Measurements from ENCODE around the gene ZNF593OS.

ZNF593OS gene

DNA sequence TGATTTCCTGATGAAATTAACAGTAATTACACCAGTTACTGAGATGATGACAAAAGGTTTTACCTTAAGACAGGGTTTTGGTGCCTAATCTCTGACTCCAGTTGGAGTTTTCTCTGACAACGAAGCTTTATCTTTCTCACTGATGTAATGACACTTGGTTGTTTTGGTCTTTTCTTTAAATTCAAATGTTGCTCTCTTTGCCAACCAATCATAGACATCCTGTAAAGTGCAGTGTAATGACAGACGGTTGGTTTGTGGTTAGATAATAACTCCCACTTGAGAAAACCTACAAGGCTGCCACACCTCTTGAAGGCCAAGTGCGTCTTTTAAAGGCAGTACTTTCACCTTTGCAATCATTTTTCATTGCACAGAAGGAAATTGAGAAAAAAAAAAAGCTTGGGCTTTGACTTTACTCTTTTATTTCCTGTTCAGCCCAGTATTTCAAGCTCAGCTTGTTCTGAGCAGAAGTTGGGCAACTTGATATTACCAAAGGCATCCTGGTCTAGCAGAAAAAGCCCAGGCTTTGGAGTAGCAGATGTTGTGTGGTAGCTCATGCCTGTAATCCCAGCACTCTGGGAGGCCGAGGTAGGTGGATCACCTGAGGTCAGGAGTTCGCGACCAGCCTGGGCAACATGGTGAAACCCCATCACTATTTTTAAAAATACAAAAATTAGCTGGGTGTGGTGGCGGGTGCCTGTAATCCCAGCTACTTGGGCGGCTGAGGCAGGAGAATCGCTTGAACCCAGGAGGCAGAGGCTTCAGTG is 45.1 kb downstream of the ZNF593OS start:
- peak; percentile 89 for DNase-seq (ENCODE audit: low spot score)

DNA sequence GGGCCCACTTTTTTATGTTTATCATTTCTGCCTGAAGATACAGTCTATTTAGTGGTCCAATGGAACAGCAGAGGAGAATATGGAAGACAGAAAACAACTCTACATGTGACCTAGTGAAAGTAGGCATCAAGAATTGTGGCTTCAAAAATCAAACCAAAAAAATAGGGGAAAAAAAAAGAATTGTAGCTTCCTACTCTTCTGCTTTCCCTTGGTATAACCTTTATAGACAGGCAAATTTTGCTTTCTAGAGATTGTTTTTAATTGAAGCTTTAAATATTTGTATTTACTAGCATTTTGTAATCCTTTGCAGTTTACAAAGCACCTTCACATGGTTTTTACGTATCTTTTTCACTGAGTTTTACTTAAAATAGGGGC is 45.7 kb downstream of the ZNF593OS start:
- DNase-seq (ENCODE audit: low spot score) = no peak

DNA sequence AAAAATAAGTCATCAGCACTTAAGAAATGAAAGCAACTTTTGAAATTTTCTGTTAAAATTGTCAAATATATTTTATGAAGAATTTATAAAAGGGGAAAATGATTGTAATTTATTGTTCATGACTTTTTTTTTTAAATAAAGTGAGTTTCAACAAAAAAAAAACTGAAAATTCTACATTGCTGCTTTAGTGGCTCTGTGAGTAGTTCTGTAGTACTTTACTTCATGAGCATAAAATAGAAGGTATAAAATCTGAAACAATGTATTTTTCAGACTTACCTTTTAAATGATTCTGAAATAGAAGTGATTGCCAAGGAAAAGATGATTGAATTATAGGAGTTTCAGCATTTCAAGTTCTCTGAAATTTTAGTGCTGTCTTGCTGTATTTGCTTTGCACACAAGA is 46.2 kb downstream of the ZNF593OS start:
- DNase-seq (ENCODE audit: low spot score) = no peak

DNA sequence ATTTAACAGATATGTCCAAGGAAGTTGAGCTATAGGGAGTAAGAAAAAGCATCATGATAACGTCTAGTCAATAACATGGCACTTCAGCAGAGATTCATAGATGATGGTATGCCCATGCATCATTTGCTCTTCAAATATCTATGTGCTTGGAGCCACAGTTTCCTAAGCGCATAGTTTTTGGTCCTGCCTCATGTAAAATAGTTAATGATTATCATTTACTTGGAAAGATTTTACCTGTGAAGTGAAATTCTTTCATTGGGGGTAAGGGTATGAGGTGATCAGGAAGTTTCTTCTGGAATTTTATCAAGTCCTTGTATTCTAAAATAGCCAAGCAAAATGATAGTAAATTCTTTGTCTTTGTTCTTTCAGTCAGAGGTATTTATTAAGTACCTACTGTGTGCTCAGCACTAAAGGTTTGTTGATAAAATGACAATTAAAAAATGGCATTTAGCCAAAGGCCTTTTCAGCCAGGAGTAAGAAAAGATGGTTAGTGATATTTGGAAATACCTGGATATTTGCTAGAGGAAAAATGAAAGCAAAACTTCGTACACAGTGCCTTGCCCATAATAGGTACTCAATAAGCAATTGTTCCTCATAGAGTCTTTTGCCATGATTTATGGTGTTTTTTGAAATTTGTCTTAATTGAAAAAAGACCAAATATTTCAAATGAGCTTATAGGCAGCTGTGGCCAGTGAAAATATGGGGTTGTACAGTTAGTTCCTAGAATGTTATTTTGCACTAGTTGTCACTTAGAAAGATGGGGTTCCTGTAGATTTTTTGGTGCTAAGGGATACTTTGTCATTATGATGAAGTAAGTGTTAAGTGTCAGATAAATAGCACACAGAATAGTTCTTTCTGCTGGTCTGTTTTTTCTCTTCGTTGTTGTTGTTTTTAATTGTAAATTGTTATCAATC is 47.0 kb downstream of the ZNF593OS start:
- DNase-seq (ENCODE audit: low spot score) = no peak

- DNase-seq (ENCODE audit: low spot score) = peak; percentile 60
Observed at GRCh38 chr1:26122988-26123973, 48.4 kb downstream of the ZNF593OS start.

GRCh38 chr1:26121854-26122773 is 49.5 kb downstream of the ZNF593OS start:
- DNase-seq (ENCODE audit: low spot score) = no peak

DNA sequence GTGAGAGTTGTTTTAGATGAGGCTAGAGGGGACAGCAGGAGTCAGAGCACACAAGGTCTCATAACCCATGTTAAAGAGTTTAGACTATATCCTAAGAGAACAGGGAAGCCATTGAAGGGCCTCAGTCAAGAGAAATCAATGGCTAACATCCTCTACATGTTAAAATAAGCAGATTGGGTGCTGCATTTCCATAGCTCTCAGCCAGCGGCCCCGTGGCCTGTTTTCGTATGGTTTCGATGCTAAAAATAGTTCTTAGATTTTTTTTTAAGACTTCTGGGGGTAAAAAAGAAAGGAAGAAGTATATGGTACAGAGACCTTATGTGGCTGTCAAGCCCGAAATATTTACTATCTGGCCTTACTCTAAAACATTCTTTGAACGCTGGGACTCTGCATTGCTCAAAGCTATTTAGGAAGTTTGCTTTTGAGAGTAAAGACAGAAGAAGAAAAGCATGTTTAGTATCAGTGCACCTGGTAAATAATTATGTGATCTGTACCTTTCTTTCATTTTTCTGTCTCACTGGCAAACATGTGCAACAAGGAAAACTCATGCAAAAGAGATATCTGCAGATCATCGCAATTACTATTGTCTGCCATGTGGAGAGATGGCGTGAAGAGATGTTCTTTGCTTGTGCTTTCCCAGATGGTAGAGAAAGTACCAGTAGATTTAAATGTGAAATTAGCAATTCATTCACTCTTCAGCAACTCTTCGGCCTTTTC is 51.6 kb downstream of the ZNF593OS start:
- DNase-seq (ENCODE audit: low spot score) = no peak
